HG03457 (cell line): ENCODE measurements around the gene ERICH4.
"Not testable (repeated sequence)": the region's sequence is repeated elsewhere in the genome, so short reads cannot be mapped to it uniquely, and the experiment has no call there.

Source experiments
- ATAC-seq: cut with Tn5 transposase; IDR thresholded peaks from one replicate; pipeline ENCODE4 v1.9.1; 2021; ENCODE audit warnings: moderate number of reproducible peaks; ENCODE audit not compliant: unreplicated experiment

ERICH4 gene

DNA sequence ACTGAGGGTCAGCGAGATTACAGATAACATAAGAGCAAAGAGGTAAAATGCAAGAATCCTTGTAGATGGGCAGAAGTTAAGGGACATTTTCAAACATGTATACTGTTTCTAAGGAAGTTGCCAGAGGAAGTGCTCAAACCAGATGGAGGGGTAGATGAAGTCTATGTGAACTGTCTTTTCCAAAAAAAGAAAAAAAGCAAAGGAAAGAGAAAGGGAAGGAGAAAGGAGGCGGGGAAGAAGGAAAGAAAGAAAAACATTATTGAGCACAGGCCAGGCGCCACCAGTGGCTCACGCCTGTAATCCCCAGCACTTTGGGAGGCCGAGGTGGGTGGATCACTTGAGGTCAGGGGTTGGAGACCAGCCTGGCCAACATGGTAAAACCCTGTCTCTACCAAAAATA lies 8.5 kb upstream of the ERICH4 start:
- no peak for ATAC-seq

DNA sequence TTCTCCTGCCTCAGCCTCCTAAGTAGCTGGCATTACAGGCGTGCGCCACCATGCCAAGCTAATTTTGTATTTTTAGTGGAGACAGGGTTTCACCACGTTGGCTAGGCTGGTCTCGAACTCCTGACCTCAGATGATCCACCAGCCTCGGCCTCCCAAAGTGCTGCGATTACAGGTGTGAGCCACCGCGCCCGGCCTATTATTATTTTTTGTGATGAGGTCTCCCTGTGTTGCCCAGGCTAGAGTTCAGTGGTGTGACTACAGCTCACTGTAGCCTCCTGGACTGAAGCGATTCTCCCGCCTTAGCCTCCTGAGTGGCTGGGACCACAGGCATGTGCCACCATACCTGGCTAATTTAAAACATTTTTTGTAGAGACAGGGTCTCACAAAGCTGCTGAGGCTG lies 7.6 kb upstream of the ERICH4 start:
- ATAC-seq: not testable (repeated sequence)

DNA sequence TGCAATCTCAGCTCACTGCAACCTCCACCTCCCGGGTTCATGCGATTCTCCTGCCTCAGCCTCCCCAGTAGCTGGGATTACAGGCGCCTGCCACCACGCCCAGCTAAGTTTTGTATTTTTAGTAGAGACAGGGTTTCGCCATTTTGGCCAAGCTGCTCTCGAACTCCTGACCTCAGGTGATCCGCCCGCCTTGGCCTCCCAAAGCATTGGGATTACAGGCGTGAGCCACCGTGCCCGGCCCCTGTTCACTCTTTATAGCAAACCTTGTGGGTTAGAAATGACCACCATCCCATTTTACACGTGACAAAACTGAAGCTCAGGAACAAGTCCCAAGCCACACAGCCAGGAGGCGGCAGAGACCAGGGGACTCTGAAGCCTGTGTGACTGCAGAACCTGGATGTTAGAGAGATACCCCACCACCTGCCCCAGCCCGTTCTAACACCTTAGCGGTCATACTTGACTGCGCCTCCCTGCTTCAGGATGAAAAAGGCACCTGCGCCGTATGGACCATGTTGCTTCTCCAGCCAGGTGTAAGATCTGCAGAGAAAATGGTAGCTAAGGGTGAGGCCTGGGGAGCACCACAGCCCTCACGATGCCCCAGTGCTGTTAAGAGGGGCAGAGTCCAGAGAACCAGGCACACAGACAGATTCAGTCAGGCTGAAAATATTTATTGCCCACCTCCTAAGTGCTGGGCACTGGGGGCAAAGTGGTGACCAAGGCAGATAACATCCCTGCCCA lies 6.9 kb upstream of the ERICH4 start:
- ATAC-seq: no peak

DNA sequence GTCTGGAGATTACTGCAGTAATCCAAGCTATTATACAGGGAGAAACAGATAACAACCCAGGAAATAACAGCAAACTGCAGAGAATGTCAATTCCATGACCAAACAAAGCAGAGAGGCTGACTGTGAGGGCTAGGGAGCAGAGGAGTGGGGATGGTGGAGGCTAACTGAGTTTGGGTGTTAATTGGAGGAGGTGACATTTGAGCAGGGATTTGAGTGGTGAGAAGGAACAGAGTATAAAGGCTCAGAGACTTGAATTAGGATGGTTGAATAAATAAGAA lies 6.3 kb upstream of the ERICH4 start:
- no peak for ATAC-seq

DNA sequence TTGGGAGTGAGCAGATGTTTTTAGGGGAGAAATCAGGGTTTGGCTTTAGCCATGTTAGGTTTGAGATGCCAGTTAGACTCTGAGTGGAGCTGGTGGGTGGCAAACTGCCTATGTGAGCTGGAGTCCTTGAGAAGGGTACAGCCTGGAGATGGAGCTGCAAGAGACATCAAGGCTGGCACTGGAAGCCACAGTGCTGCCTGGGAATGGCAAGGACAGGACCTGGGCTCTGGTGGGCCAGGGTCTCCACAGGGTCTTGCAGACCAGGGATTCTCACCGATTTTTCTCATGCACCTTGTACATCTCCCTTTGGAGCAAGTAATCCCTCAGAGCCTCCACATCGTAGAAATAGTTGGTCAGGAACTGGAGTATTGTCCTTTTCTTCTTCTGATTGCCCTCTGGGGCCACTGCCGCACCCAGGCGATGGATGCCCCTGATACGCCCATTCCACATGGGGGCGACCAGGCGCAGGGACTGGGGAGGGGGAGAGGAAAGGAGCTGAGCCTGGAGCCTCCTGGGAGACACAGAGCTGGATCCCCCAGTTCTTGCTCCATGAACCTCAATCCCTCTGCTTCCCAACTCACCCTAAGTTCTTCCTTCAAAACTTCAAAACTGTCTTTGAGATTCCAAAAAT lies 4.9 kb upstream of the ERICH4 start:
- no peak for ATAC-seq

DNA sequence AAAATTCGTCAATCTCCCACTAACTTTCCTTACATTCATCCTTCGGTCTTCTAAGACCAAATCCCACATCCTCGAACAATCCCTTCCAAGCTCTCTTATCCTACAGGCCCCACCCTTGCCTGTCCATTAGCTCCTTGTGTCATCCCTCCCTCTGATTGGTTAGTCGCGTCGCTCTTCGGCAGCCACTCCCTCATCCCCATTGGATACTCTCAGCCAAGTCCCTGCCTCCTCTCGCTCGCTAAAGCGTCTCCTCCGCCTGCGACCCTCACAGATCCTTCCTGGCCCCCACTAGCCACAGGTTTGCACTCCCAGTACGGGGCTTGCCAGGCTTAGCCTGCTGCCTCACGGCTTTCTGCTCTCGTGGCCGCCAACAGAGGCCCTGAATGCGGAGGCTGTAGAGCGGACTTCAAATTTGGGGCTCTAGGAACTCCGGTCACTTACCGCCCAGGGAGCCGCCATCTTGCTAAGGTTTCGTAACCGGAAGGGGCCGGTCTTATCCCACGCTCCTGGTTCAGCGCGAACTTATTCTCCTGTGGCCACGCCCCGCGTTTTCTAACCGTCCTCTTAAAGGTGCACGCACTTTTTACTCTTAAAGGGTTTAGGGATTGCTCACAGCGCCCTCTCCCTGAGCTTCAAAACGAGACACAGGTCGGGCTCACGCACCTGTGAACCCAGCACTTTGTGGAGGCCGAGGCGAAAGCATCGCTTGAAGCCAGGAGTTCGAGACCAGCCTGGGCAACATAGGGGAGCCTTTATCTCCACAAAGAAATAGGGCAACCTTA lies 3.3 kb upstream of the ERICH4 start, which contains the start of gene DMAC2:
DMAC2 (minus strand) TSS at position 472 of the 782 bp plus-strand sequence; CDS start at position 459, 13 bp downstream.
- ATAC-seq: peak; percentile 70

DNA sequence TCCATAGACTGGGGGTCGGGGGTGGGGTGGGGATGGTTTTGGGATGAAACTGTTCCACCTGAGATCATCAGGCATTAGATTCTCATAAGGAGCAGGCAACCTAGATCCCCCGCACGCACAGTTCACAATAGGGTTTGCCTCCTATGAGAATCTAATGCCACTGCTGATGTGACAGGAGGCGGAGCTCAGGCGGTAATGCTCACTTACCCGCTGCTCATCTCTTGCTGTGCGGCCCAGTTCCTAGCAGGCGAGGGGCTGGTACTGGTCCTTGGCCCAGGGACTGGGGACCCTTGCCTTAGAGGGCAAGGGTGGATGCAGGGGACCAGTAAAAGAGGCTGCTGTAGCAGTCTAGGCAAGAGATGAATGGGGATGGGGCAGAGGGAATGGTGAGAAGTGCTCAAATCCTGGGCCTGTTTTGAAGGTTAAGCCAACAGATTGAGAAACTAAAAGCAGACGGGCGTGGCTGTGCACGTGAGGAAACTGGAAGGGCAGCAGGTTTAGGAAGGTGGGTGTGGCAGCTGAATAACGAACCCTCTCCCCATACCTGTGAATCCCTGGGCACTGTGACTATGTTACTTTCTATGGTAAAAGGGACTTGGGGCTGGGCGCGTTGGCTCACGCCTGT lies 1.5 kb upstream of the ERICH4 start:
- no peak for ATAC-seq

DNA sequence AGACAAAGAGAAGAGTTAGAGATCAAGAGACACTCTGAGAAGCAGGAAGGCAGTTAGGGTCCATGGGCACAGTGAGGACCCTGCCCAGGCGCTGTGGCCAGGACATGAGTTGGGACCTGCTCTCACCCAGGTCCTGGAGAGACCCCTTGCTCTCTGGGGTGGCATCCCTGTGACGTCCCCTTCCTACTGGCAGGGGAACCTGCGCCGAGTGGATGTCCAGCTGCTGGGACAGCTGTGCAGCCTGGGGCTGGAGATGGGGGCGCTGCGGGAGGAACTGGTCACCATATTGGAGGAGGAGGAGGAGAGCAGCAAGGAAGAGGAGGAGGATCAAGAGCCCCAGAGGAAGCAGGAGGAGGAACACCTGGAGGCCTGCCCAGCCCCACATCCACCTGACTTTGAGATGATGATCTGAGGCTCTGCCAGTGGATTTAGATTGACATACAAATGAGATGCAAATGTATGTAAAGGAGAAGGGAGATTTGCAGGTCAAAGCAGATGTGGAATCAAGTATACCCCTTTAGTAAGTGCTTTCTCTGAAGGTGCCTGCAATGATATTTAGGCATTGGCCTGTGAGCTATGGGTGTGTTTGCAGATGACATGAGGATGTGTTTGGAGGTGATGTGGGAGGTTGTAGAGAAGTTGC lies 978 bp downstream of the ERICH4 start:
- no peak for ATAC-seq

DNA sequence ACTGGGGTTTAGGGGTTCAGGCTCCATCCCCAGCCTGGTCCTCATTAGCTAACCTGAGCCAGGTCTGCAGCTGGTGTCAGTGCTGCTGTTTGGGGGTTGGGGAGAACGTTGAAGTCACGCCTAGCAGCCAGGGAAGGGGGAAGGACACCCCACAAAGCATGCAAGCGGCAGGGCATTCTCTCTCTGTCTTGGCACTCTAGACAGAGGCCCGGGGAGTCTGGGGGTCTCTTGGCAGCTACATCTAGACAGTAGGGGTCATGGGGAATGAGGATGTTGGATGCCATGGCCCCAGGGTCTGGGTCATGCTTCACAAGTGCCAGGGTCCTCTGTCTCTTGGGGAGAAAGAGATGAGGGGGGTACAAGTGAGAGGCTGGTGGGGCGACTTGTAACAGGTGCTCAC lies 2.6 kb downstream of the ERICH4 start:
- no peak for ATAC-seq

DNA sequence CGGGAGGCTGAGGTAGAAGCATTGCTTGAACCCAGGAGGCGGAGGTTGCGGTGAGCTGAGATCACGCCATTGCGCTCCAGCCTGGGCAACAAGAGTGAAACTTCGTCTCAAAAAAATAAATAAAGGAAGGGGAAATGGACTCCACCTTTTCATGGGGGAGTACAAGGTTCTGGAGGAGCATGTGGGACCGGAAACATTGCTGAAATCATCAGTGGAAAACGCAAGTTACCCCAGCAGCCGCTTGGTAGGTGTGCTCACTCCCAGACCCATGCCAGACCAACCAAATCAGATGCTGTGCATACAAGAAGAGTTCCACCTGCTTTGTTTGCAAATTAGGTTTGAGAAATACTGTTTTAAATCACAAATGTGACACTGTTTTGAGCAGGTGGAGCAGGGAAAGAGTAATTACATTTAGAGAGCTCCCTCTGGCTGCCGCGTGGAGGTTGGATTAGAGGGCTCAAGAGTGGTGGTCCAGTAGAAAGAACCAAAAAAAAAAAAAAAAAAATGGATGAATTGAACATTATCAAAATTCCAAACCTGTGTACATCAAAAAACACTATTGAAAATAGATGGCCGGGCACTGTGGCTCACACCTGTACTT lies 4.9 kb downstream of the ERICH4 start:
- no peak for ATAC-seq

DNA sequence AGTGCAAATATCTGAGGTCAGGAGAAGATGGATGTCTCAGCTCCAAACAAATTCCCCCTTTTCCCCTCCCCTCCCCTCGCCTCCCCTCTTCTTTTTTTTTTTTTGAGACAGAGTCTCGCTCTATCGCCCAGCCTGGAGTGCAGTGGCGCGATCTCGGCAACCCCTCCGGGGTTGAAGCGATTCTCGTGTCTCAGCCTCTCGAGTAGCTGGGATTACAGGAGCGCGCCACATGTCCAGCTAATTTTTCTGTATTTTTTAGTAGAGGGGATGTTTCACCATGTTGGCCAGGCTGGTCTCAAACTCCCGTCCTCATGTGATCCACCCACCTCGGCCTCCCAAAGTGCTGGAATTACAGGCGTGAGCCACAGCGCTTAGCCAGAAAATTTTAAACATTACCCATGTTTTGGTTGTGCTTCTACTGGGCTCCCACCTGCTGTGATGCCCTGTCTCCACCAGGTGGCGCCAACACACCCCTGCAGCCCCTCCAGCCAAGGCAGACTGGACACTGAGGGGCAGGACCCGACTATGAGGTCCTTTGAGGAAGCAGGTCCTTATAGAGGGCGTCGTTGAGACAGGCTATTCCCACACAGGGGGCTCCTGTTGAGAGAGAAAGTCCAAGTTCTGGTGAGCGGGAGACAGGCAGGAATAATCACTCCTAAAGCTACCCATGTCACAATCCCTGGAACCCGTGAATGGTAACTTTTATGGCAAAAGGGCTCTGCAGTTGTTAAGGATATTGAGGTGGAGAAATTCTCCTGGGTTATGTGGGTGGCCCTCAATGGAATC lies 6.3 kb downstream of the ERICH4 start:
- ATAC-seq: no peak

DNA sequence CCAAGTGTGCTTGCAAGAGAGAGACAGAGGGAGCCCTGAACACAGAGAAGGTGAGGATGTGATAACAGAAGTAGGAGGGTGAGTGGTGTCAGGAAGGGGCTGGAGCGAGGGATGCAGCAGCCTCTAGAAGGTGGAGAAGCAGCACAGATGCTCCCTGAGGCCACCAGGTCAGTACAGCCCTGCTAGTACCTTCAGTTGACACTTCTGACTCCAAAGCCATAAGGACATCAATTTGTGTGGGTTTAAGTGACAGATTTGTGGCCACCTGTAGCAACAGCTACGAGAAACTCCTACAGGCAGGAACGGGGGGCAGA lies 6.9 kb downstream of the ERICH4 start:
- no peak for ATAC-seq

DNA sequence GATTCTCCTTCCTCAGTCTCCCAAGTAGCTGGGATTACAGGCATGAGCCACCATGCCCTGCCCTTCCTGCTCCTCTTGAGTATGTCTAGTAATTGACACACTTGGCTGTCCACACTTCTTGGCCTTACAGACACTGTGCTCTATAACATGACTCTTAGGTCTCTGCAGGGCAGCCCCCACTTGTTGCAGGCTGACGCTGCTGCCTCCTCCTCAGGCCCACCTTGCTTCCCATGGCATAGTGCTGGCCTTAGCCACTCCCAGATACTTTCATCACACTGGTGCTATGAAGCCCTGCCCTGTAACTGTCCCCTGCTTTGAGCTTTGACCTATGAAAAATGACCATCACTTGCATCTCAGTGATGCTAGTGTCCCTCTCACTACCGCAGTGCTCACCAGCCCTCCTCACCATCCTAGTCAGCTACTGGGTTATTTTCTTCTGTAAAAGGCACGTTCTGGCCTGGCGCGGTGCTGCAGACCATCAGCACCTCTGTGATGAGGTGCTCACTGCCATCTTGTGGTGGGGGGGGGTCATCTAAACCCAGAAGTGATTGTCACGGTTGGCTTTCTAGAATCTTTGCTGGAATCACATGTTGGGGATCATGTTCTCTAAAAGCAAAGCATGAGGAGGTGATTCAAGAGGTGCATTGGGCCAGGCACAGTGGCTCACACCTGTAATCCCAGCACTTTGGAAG lies 9.8 kb downstream of the ERICH4 start:
- no peak for ATAC-seq

DNA sequence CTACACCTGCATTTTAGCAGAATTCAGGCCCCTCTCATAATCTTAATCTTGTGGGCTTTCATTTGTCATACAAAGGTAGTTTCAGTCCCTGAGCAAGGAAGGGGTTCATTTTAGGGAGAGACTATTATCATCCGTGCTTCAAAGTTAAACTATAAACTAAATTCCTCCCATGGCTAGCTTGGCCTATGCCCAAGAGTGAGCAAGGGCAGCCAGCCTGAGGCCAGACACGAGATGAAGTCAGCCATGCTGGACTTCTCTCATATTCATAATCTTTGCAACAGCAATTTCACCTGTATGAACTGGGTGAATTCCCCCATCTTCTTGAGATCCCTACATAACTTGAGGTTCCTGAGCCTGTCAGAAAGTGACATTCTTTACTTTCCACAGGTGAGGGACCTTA lies 13.0 kb downstream of the ERICH4 start:
- no peak for ATAC-seq

DNA sequence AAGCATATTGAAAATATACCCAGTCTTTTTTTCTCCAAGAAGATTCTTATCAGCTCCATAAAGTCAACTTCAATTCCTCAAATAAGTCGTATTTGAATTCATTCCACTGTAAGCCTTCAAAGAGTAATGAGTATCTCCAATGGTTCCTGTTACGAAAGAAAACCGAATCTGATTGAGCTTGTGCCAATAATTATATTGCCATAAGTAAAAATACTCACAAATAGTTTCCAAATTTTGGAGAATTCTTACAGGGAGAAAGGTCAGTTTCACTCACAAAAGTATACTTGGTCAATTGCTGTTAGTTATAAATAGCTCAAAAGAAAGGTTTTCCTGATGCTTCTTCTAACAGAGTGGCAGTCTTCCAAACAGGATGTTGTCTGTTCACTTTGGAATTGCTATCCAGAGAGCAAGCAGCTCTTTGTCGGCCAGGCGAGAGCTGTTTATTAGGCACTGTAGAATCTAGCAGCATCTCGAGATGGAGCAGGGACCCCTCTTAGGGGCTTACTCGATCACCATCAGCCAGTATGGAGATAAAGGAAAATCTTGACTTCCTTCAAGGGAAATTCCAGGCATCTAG lies 13.5 kb downstream of the ERICH4 start:
- ATAC-seq: no peak

DNA sequence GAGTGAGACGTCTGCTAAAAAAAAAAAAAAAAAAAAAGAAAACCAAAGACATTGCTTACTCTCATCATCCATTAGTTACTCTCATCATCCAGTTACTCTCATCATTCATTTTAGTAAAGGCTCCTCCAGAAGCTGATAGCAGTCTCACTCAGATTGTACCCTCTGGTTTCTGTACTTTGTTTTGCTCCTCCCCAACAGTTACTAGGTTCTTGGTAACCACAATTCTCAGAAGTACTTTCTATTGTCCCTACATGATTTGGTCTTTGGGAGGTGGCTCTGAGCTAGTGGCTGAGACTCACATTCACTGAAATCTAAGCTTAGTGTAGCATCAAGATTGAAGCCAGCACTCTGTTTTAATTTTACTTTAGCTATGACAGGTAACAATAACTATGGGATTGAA lies 14.3 kb downstream of the ERICH4 start:
- no peak for ATAC-seq

DNA sequence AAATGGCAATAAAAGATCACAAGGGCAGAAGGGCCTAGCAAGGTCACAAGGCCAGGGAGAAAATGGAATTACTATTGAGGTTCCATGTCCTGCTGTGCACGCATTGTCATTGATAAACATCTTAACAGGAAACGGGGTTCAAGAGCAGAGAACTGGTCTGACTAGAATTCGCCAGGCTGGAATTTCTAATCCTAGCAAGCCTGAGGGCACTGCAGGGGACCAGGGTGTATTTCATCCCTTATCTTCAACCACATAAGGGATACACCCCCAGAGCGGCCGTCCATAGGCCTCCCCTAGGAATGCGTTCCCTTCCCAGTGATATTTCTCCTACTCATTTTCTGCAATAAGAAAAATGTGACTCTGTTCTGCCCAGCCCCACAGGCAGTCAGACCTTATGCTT lies 19.5 kb downstream of the ERICH4 start:
- no peak for ATAC-seq

DNA sequence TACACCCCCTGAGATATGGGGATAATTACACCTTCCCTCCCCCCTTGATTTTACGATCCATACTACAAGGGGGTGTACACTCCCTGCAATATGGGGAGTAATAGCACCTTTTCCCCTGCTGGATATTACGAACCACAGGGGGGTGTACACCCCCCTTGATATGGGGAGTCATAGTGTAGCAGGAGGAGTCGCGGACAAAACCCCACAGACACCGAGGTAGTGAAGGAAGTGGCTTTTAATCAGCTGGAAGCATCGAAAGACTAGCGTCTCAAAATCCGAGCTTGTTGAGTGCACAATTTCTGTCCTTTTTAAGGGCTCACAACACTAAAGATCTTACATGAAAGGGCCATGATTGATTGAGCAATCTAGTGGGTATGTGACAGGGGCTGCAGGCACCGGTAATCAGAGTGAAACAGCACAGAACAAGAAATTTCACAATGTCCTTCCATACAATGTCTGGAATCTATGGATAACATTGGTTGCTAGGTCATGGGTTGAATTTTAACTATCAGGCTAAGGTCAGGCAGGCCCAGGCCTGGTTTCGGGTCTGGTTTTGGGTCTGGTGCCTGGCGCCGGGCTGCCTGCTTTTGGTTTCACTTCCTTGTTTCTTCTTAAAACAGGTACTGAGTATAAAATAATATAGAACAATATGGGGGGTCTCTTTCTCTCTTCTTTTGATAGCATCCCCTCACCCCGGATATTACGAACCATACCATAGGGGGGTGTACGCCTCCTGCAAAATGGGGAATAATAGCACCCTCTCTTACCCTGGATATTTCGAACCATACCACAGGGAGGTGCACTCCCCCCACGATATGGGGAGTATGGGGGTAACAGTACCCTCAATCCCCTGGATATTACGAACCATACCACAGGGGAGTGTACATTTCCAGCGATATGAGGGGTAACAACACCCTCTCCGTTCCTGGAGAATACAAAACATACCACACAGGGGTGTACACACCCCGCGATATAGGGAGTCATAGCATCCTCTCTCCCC lies 20.6 kb downstream of the ERICH4 start:
- not testable (repeated sequence) for ATAC-seq
